Liver (tissue), 9 donors: Measurements from ENCODE around the gene POGZ. TPM values are rescaled to one million over a fixed set of nuclear protein-coding genes. Genes with fewer than 3 reads are reported as not detected.

Source experiments
- DNase-seq: peaks from one replicate; pipeline ENCODE4 v3.0.0-alpha.2; 2017; ENCODE audit warnings: low spot score
- H3K27ac ChIP-seq, 2 donors: one replicate each; pipeline ENCODE4 v1.7.0; 2013; ENCODE audit warnings: inconsistent platforms in 2 of 2, low read length in 2 of 2, control low read depth in 1 of 2, low read depth in 1 of 2, mild to moderate bottlenecking in 1 of 2
- H3K27me3 ChIP-seq, 4 donors: one replicate each; pipeline versions ENCODE4 v1.6.1 to v1.7.0; 2013; ENCODE audit warnings: low read length in 3 of 4, inconsistent platforms in 1 of 4, mild to moderate bottlenecking in 1 of 4, moderate library complexity in 1 of 4; ENCODE audit not compliant: control insufficient read depth in 4 of 4, insufficient read depth in 4 of 4
- H3K36me3 ChIP-seq, 4 donors: one replicate each; pipeline versions ENCODE4 v1.6.1 to v1.7.0; 2013; ENCODE audit warnings: low read length in 3 of 4, mild to moderate bottlenecking in 3 of 4, low read depth in 1 of 4, moderate library complexity in 1 of 4; ENCODE audit not compliant: control insufficient read depth in 4 of 4, insufficient read depth in 3 of 4
- H3K4me1 ChIP-seq, 4 donors: one replicate each; pipeline versions ENCODE4 v1.6.1 to v1.7.0; 2013; ENCODE audit warnings: low read length in 3 of 4, mild to moderate bottlenecking in 3 of 4, moderate library complexity in 1 of 4; ENCODE audit not compliant: control insufficient read depth in 4 of 4, insufficient read depth in 4 of 4
- H3K4me3 ChIP-seq, 3 donors: one replicate each; pipeline versions ENCODE4 v1.6.1 to v1.7.0; 2013; ENCODE audit warnings: low read length in 3 of 3, control low read depth in 1 of 3, low read depth in 1 of 3, mild to moderate bottlenecking in 1 of 3
- H3K9ac ChIP-seq, 2 donors: one replicate each; pipeline ENCODE4 v1.7.0; 2013; ENCODE audit warnings: low read length in 2 of 2, mild to moderate bottlenecking in 2 of 2, moderate library complexity in 2 of 2, control low read depth in 1 of 2, low read depth in 1 of 2
- H3K9me3 ChIP-seq, 4 donors: one replicate each; pipeline versions ENCODE4 v1.6.1 to v1.7.0; 2013; ENCODE audit warnings: low read length in 3 of 4; ENCODE audit not compliant: control insufficient read depth in 4 of 4
- EGR1 ChIP-seq, 2 donors: IDR thresholded peaks; 2 replicates each; pipeline ENCODE4 v1.6.1; 2016 to 2018; ENCODE audit warnings: antibody characterized with exemption in 2 of 2, low read depth in 2 of 2
- FOXA1 ChIP-seq: IDR thresholded peaks from 2 replicates; pipeline ENCODE4 v1.6.1; 2016; ENCODE audit warnings: antibody characterized with exemption
- FOXA2 ChIP-seq: IDR thresholded peaks from 2 replicates; pipeline ENCODE4 v1.6.1; 2016; ENCODE audit warnings: antibody characterized with exemption
- GABPA ChIP-seq, 2 donors: IDR thresholded peaks in 1 of 2; conservative IDR thresholded peaks in 1 of 2; 2 replicates each; pipeline ENCODE4 v1.6.1; 2016; ENCODE audit warnings: antibody characterized with exemption in 2 of 2, mild to moderate bottlenecking in 1 of 2, moderate library complexity in 1 of 2
- HNF4A ChIP-seq, 2 donors: conservative IDR thresholded peaks; 2 replicates each; pipeline ENCODE4 v1.6.1; 2016; ENCODE audit warnings: antibody characterized with exemption in 2 of 2, mild to moderate bottlenecking in 2 of 2
- HNF4G ChIP-seq: IDR thresholded peaks from 2 replicates; pipeline ENCODE4 v1.6.1; 2016; ENCODE audit warnings: antibody characterized with exemption
- JUND ChIP-seq, 2 donors: IDR thresholded peaks; 2 replicates each; pipeline ENCODE4 v1.6.1; 2016; ENCODE audit warnings: antibody characterized with exemption in 2 of 2
- NR2F2 ChIP-seq: IDR thresholded peaks from 2 replicates; pipeline ENCODE4 v1.6.1; 2016; ENCODE audit warnings: antibody characterized with exemption
- RAD21 ChIP-seq, 2 donors: IDR thresholded peaks; 2 replicates each; pipeline ENCODE4 v1.6.1; 2016; ENCODE audit warnings: antibody characterized with exemption in 2 of 2, mild to moderate bottlenecking in 2 of 2
- RXRA ChIP-seq, 2 donors: IDR thresholded peaks; 2 replicates each; pipeline ENCODE4 v1.6.1; 2017 to 2018; ENCODE audit warnings: antibody characterized with exemption in 2 of 2, mild to moderate bottlenecking in 1 of 2
- SP1 ChIP-seq: IDR thresholded peaks from 2 replicates; pipeline ENCODE4 v1.6.1; 2018; ENCODE audit warnings: antibody characterized with exemption, mild to moderate bottlenecking
- TAF1 ChIP-seq: conservative IDR thresholded peaks from 2 replicates; pipeline ENCODE4 v1.6.1; 2016; ENCODE audit warnings: antibody characterized with exemption, mild to moderate bottlenecking
- YY1 ChIP-seq: IDR thresholded peaks from 2 replicates; pipeline ENCODE4 v1.6.1; 2016; ENCODE audit warnings: antibody characterized with exemption, mild to moderate bottlenecking
- WGBS: extraction: QIAGEN DNeasy Blood & Tissue Kit; methylation state at CpG from one replicate; pipeline ENCODE4 v1.1.7; 2013; 5-methylcytosine and 5-hydroxymethylcytosine counted together
- polyA plus RNA-seq, 2 donors: library from polyadenylated mRNA; stranded (reverse) in 1 of 2; unstranded in 1 of 2; fragments of 200-250 nt in 1 of 2; fragments of >200 nt in 1 of 2; fragmentation: Nextera tagmentation in 1 of 2; extraction: Ambion mirVana in 1 of 2; gene quantifications; one replicate each; pipeline versions ENCODE4 v1.2.1 to v1.2.3, GENCODE V29; 2013 to 2015
- total RNA-seq, 2 donors: library from RNA; depleted of rRNA; stranded (reverse); fragments of >200 nt; gene quantifications; one replicate each; pipeline ENCODE4 v1.2.3, GENCODE V29; 2014
- TF ChIP-seq, protein P1 (sequence below): IDR thresholded peaks from 2 replicates; pipeline ENCODE4 v1.6.1; 2016; ENCODE audit warnings: antibody characterized with exemption
- TF ChIP-seq, protein P2 (sequence below): IDR thresholded peaks from 2 replicates; pipeline ENCODE4 v1.6.1; 2016; ENCODE audit warnings: antibody characterized with exemption, mild to moderate bottlenecking
- TF ChIP-seq, protein P3 (sequence below): fragments of 150-350 bp; IDR thresholded peaks from 2 replicates; pipeline ENCODE4 v1.5.1; 2017; ENCODE audit warnings: improper control_type of control experiment, low read depth, low read length; ENCODE audit not compliant: missing input control
- donor health status: healthy.
- donor health status: healthy.
- donor health status: healthy.
- donor health status: healthy.
- donor health status: healthy.

POGZ gene
- total and polyA plus RNA-seq, 4 donors, result 7.7 to 30.1 (median 17.3) TPM

DNA sequence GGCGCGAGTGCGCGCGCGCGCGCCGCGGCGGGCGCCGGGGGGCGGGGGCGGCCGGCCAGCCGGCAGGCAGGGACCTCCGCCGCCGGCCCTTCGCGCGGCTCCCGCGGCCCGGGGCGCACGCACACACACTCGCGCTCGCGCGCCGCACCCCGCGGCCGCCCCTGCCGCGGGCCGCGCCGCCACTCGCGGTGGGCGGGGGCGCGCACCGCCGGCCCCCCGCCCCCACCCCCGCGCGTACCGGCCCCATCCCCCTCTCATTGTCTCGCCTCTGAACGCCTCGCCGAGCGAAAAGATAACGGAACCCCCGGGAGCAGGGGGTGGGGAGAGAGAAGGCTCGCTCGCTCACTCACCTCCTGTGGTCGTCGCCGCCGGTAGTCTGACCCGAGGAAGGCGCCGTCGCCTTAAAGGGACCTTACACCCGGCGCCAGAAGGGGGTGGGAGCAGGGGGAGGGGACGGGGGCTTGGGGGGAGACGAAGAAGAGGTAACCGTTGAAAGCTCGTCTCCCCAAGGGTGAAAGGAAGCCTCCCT, 428 bp downstream of the POGZ start:
- no peaks in the 10 kb centered on the region for H3K9me3 ChIP-seq
- DNase-seq, result no peak
- no peak for TF ChIP-seq HNF4G
- no peak for TF ChIP-seq FOXA1
- no peak for TF ChIP-seq NR2F2
- no peak for TF ChIP-seq FOXA2
- no peak for TF ChIP-seq JUND (IDR thresholded peaks at IDR 0.05)
- no peak overlapping the region for H3K9ac ChIP-seq
- peak overlapping the region; percentile 35 to 96 (median 60) for H3K4me3 ChIP-seq
- no peaks in the 10 kb centered on the region for H3K36me3 ChIP-seq
- peak overlapping the region; percentile 66 to 89 for H3K27ac ChIP-seq
- H3K27me3 ChIP-seq, result no peaks in the 10 kb centered on the region
- H3K4me1 ChIP-seq, result peaks cover 8 to 17% (median 13%) of the 10 kb centered on the region in 4 donors
- under 1% methylated on average over 76 of the region's 77 CpGs for WGBS

DNA sequence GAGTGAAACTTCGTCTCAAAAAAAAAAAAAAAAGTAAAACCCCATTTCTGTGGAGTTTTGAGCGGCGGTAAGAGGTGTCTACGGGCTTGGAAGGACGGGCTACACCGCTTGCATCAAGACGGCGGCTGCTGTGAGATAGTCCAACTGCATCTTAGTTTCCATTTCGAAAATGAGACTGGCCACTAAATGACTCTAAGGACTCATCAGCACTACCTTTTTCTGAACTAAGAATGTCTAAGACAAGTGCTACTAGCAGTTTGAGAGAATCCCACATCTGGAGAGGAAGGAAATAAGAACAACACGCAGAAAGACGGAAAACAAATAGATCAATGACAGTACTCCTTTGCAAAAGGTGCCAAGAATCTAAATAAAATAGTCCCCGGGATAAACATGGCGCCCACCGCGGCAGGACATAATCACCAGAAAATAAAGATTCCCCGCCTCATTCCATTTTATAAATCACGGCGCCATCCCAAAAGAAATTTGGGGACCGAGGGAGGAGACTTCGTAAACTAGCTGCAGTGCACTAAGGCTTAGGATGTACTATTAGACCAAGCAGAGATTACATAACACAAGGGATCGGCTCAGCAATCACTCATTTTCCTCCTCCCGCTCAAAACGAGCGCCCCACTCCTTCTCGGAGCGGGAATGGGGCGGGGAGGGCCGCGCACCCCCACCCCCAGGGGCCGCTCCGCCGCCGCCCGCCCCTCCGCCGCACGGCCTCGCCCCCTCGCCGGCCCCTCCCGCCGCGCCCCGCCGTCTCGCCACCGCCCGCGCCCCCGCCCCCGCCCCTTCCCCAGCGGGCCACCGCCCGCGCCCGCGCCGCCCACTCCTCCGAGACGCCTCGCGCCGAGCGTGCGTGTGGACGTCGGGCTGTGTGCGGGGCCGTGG, 1.1 kb downstream of the POGZ start:
- 1% methylated on average over 68 of the region's 69 CpGs for WGBS
- Histone ChIP-seq H3K9ac (peak overlapping the region; percentile 84 to 91), H3K36me3 (no peaks in the 10 kb centered on the region), H3K9me3 (no peaks in the 10 kb centered on the region), H3K27me3 (no peaks in the 10 kb centered on the region), H3K4me3 (peak overlapping the region; percentile 64 to 96 (median 93)), H3K4me1 (peaks cover 8 to 17% (median 13%) of the 10 kb centered on the region in 4 donors), H3K27ac (peak overlapping the region; percentile 82 to 84)
- TF ChIP-seq TAF1 (peak; percentile 52), YY1 (peak; percentile 92), FOXA1 (no peak), SP1 (peak; percentile 25), JUND (IDR thresholded peaks at IDR 0.05) (no peak), EGR1 (IDR thresholded peaks at IDR 0.05; ENCODE audit: low read depth in 2 of 2) (no peak), RAD21 (IDR thresholded peaks at IDR 0.05) (peak in 1 of 2 donors; percentile 4), RXRA (IDR thresholded peaks at IDR 0.05) (peak in 1 of 2 donors; percentile 18), FOXA2 (no peak), HNF4G (no peak), HNF4A (conservative IDR thresholded peaks at IDR 0.05) (peak; percentile 25 to 32), GABPA (IDR thresholded peaks at IDR 0.05 in 1 of 2, conservative IDR thresholded peaks at IDR 0.05 in 1 of 2) (no peak), NR2F2 (no peak)
- TF ChIP-seq, protein P1, sequence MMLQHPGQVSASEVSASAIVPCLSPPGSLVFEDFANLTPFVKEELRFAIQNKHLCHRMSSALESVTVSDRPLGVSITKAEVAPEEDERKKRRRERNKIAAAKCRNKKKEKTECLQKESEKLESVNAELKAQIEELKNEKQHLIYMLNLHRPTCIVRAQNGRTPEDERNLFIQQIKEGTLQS, result no peak
- TF ChIP-seq, protein P2, sequence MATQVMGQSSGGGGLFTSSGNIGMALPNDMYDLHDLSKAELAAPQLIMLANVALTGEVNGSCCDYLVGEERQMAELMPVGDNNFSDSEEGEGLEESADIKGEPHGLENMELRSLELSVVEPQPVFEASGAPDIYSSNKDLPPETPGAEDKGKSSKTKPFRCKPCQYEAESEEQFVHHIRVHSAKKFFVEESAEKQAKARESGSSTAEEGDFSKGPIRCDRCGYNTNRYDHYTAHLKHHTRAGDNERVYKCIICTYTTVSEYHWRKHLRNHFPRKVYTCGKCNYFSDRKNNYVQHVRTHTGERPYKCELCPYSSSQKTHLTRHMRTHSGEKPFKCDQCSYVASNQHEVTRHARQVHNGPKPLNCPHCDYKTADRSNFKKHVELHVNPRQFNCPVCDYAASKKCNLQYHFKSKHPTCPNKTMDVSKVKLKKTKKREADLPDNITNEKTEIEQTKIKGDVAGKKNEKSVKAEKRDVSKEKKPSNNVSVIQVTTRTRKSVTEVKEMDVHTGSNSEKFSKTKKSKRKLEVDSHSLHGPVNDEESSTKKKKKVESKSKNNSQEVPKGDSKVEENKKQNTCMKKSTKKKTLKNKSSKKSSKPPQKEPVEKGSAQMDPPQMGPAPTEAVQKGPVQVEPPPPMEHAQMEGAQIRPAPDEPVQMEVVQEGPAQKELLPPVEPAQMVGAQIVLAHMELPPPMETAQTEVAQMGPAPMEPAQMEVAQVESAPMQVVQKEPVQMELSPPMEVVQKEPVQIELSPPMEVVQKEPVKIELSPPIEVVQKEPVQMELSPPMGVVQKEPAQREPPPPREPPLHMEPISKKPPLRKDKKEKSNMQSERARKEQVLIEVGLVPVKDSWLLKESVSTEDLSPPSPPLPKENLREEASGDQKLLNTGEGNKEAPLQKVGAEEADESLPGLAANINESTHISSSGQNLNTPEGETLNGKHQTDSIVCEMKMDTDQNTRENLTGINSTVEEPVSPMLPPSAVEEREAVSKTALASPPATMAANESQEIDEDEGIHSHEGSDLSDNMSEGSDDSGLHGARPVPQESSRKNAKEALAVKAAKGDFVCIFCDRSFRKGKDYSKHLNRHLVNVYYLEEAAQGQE, result no peak
- TF ChIP-seq, protein P3, sequence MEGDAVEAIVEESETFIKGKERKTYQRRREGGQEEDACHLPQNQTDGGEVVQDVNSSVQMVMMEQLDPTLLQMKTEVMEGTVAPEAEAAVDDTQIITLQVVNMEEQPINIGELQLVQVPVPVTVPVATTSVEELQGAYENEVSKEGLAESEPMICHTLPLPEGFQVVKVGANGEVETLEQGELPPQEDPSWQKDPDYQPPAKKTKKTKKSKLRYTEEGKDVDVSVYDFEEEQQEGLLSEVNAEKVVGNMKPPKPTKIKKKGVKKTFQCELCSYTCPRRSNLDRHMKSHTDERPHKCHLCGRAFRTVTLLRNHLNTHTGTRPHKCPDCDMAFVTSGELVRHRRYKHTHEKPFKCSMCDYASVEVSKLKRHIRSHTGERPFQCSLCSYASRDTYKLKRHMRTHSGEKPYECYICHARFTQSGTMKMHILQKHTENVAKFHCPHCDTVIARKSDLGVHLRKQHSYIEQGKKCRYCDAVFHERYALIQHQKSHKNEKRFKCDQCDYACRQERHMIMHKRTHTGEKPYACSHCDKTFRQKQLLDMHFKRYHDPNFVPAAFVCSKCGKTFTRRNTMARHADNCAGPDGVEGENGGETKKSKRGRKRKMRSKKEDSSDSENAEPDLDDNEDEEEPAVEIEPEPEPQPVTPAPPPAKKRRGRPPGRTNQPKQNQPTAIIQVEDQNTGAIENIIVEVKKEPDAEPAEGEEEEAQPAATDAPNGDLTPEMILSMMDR, result no peak
- DNase-seq, result peak; percentile 70
